HG03108 (cell line): ENCODE measurements around the gene CNOT11.
A peak's percentile ranks its signal among the peaks of the same experiment; 100 is the strongest.
"Not testable (repeated sequence)": the region's sequence is repeated elsewhere in the genome, so short reads cannot be mapped to it uniquely, and the experiment has no call there.

ENCODE experiments used
- ATAC-seq: cut with Tn5 transposase; IDR thresholded peaks from one replicate; pipeline ENCODE4 v1.9.1; 2021; ENCODE audit warnings: moderate library complexity; ENCODE audit not compliant: unreplicated experiment

CNOT11 gene

DNA sequence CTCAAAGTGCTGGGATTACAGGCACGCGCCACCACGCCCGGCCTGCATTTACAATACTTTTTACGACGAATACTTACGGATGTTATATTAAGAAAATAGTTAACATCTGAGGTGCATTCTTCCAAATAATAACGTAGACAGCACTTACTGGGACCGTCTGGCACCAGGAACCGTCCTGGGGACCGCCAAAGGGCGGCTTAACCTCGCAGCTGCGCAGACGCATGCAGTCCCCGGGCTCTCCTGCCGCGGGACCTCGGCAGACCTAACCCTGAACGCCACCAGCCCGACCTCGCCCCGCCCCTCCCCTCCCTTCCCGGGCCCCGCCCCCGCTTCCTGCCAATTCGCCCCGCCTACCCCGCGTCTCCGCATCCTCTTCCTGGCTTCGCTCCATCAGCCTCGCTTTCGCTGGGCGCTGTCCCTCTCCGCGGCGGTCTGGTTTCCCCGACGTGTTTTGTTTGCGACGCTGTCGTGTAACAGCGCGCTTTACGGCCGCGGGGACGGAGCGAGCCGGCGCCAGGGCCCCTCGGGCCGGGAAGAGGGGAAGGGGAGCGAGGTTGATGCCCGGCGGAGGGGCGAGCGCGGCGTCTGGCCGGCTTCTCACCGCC is at the start of gene CNOT11:
Gene CNOT11, plus strand, starts transcription at position 479 of the 605 bp plus-strand sequence. Its CDS starts 79 bp downstream, at position 558.
- peak; percentile 81 for ATAC-seq

DNA sequence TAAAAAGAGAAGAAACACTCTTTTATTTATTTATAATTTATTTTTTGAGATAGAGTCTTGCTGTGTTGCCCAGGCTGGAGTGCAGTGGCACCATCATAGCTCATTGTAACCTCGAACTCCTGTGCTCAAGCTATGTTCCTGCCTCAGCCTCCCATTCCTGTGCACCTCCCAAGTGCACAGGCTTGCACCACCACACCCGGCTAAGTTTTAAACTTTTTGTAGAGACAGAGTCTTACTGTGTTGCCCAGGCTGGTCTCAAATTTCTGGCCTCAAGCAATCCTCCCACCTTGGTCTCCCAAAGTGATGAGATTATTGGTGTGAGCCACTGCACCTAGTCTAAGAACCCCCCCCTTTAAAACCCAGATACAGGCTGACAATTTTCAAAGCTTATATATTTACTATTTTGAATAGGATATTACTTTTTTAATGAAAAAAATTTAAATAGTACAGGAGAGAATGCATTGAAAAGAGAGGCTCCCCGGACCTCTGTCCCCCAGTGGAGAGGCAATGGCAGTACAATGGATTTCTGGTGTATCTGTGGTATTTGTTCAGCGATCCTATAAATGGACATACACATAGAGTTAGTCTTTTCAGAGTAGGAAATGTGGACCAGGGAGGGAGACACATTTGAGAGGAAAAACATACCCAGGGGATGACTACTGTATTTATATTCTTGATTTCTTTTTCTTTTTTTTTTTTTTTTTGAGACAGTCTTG is 48.1 kb upstream of the CNOT11 start:
- ATAC-seq, result no peak

GRCh38 chr2:101205521-101206479 is 46.9 kb upstream of the CNOT11 start:
- ATAC-seq, result no peak

- ATAC-seq, result no peak
Observed at GRCh38 chr2:101208830-101209229, 43.9 kb upstream of the CNOT11 start.

GRCh38 chr2:101219246-101219645 is 33.4 kb upstream of the CNOT11 start:
- ATAC-seq, result no peak

DNA sequence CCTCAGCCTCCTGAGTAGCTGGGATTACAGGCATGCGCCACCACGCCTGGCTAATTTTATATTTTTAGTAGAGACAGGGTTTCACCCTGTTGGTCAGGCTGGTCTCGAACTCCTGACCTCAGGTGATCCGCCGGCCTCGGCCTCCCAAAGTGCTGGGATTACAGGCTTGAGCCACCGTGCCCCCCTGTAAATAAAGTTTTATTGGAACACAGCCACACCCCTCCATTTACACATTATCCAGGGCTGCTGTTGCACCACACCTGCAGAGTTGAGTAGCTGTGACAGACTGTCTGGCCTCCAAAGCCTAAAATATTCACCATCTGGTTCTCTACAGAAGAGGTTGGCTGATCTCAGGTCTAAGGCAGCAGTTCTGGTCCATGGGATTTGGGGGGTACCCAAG is 32.6 kb upstream of the CNOT11 start:
- ATAC-seq, result not testable (repeated sequence)

GRCh38 chr2:101223814-101224231 is 28.9 kb upstream of the CNOT11 start:
- peak; percentile 99 for ATAC-seq

GRCh38 chr2:101230541-101231001 is 22.1 kb upstream of the CNOT11 start:
- no peak for ATAC-seq

- no peak for ATAC-seq
Observed at GRCh38 chr2:101231240-101231639, 21.4 kb upstream of the CNOT11 start.

DNA sequence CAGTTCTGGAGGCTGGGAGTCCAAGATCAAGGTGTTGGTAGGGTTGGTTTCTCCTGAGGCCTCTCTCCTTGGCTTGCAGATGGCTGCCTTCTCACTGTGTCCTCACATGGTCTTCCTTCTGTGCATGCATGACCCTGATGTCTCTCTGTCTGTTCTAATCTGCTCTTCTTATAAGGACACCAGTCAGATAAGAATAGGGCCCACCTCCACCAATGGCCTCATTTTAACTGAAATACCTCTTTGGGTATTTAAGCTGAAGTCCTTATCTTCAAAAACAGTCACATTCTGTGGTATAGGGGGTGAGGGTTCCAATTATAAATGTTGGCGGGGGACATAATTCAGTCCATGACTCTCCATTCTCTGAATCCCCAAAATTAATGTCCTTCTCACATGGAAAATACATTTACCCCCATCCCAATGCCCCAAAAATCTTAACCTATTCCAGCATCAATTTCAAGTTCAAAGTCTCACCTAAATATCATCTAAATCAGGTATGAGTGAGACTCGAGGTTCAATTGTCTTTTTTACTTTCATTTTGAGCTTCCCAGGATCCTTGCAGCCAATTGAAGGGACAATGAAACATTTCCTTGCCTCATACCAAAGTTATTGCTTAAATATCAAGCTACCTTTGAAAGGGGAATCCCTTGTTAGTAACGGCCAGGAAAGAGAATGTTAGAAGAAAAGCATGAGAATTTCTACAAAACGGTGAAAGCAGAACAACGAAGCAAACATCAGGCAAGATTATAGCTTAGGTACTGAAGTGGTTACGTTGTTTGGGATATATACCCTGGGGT is 20.6 kb upstream of the CNOT11 start:
- no peak for ATAC-seq

DNA sequence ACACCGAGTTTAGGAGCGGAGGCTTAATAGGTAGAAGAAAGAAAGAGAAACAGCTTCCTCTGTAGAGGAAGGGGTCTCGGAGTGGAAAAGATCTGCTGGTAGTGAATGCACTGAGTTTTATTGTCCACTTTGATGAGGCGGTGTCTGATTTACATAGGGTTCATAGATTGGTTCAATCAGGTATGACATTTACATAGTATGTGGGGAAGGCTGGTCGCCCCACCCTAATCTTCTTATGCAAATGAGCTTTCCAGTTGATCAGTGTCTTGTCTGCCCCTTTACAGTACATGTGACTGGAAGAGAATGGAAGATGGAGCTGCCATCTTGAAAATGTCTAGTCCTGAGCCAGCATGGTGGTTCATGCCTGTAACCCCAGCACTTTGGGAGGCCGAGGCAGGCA is 19.9 kb upstream of the CNOT11 start:
- no peak for ATAC-seq

- no peak for ATAC-seq
Observed at GRCh38 chr2:101234169-101234938, 18.3 kb upstream of the CNOT11 start.

DNA sequence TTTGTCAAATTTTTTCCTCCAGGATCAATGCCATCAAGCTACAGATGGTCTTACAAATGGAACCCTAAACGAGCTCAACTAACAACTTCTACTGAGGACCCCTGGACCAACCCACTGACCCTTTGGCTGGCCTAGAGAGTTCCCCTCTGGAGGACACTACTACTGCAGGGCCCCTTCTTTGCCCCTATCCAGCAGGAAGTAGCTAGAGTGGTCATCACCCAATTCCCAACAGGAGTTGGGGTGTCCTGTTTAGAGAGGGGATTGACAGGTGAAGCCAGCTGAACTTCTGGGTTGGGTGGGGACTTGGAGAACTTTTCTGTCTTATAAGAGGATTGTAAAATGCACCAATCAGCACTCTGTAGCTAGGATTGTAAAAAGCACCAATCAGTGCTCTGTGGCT is 16.7 kb upstream of the CNOT11 start:
- not testable (repeated sequence) for ATAC-seq

DNA sequence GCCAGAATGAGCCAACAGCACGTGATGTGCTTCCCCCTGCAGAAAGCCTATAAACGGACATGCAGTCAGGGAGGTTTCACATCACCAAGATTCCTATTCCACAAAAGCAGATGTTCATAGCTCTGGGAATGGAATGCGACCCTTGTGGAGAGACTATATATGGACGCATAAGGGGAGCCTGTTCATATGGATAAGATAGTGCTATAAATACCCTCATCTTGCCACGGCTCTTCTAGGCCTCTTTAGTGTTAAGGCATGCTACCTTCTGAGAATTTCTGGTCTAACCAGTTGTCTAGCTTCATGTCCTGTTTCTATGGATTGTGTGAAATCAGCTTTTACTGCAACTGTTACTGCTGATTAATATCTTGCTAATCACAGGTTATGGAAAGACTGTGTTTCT is 14.7 kb upstream of the CNOT11 start:
- ATAC-seq, result not testable (repeated sequence)

- ATAC-seq, result no peak
Observed at GRCh38 chr2:101238930-101239759, 13.5 kb upstream of the CNOT11 start.

DNA sequence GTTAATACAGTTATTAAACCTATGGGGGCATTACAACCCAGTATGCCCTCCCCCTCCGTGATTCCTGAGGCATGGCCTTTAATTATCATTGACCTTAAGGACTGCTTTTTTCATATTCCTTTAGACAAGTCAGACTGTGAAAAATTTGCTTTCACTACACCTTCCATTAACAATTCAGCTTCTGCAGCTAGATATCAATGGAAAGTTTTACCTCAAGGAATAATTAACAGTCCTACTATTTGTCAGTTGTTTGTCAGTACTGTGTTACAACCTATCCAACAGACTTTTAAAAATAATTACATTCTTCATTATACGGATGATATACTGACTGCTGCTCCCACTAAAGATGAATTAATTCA is 12.9 kb upstream of the CNOT11 start:
- ATAC-seq, result not testable (repeated sequence)

DNA sequence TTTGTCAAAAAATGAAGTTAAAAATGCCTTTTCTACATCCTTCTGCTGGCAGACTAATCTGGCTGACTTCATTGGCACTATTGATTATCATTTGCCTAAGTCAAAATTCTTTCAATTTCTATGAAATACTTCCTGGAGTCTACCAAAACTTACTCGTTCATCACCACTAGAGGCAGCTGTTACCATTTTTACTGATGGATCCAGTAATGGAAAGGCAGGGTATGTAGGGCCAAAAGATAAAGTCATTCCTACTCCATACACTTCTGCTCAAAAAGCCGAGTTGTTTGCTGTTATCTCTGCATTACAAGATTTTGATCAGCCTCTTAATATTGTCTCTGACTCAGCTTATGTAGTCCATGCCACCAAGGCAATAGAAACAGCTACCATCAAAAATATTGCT is 12.0 kb upstream of the CNOT11 start:
- ATAC-seq, result not testable (repeated sequence)

DNA sequence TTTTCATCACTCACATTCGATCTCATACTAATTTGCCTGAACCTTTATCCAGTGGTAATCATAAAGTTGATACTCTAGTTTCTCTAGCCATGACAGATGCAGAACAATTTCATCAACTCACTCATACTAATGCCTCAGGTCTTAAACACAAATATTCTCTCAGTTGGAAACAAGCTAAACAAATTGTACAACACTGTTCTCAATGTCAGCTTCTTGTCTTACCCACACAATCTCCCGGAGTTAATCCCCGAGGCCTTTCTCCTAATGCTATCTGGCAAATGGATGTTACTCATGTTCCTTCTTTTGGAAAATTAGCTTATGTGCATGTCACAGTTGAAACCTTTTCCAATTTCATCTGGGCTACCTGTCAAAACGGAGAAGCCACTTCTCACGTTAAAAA is 11.5 kb upstream of the CNOT11 start:
- no peak for ATAC-seq

DNA sequence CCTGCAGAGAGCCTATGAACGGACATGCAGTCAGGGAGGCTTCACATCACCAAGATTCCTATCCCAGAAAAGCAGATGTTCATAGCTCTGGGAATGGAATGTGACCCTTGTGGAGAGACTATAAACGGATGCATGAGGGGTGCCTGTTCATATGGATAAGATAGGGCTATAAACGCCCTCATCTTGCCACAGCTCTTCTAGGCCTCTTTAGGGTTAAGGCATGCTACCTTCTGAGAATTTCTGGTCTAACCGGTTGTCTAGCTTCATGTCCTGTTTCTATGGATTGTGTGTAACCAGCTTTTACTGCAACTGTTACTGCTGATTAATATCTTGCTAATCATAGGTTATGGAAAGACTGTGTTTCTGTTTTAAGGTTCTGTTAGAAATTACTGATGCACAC is 8.3 kb upstream of the CNOT11 start:
- not testable (repeated sequence) for ATAC-seq
